Progenitor cell of endocrine pancreas (in vitro differentiated cells): Measurements from ENCODE around the gene SEC22A. TPM values are rescaled to one million over a fixed set of nuclear protein-coding genes. Genes with fewer than 3 reads are reported as not detected.

Experiments used
- DNase-seq: peaks from one replicate; pipeline ENCODE4 v3.0.0; 2021; ENCODE audit warnings: low spot score; ENCODE audit not compliant: unreplicated experiment
- H3K27ac Mint-ChIP-seq: 2 replicates; pipeline ENCODE4 v1.8.0; 2021; ENCODE audit warnings: mild to moderate bottlenecking, moderate library complexity, mixed read lengths
- H3K27me3 Mint-ChIP-seq: 2 replicates; pipeline ENCODE4 v1.8.0; 2021; ENCODE audit warnings: mixed read lengths
- H3K36me3 Mint-ChIP-seq: 2 replicates; pipeline ENCODE4 v1.8.0; 2022; ENCODE audit warnings: mixed read lengths; ENCODE audit not compliant: insufficient read depth
- H3K4me1 Mint-ChIP-seq: 2 replicates; pipeline ENCODE4 v1.8.0; 2021; ENCODE audit warnings: low read depth, mixed read lengths
- H3K4me3 Mint-ChIP-seq: 2 replicates; pipeline ENCODE4 v1.8.0; 2021; ENCODE audit warnings: low read depth, mild to moderate bottlenecking, moderate library complexity, mixed read lengths
- H3K9me3 Mint-ChIP-seq: 2 replicates; pipeline ENCODE4 v1.8.0; 2021; ENCODE audit warnings: low read depth, mixed read lengths
- CTCF ChIP-seq: fragments of 200-600 bp; sonication (generic); IDR thresholded peaks from one replicate; pipeline ENCODE4 v1.5.0; 2021; ENCODE audit warnings: antibody characterized with exemption, mild to moderate bottlenecking; ENCODE audit not compliant: unreplicated experiment
- total RNA-seq: library from RNA; stranded (reverse); gene quantifications from 2 replicates; pipeline ENCODE4 v1.2.1, GENCODE V29; 2021

Gene SEC22A
- total RNA-seq, 1 donor from 2014 or later = 14.0 TPM

GRCh38 chr3:123285931-123286307 is 84.2 kb downstream of the SEC22A start:
- Mint-ChIP-seq H3K27ac (no peak overlapping the region), H3K4me1 (no peaks in the 10 kb centered on the region), H3K9me3 (no peaks in the 10 kb centered on the region), H3K36me3 (peaks cover 9% of the 10 kb centered on the region), H3K27me3 (no peaks in the 10 kb centered on the region), H3K4me3 (no peak overlapping the region)
- TF ChIP-seq CTCF = no peak
- no peak for DNase-seq

- Mint-ChIP-seq H3K36me3 (peaks cover 11% of the 10 kb centered on the region), H3K27me3 (no peaks in the 10 kb centered on the region), H3K4me3 (no peak overlapping the region), H3K4me1 (no peaks in the 10 kb centered on the region), H3K27ac (no peak overlapping the region), H3K9me3 (no peaks in the 10 kb centered on the region)
- TF ChIP-seq CTCF = peak; percentile 86
- DNase-seq = peak; percentile 56
Observed at GRCh38 chr3:123286308-123287023, 84.7 kb downstream of the SEC22A start.

- H3K4me3 Mint-ChIP-seq = no peak overlapping the region
- no peak for TF ChIP-seq CTCF
- no peaks in the 10 kb centered on the region for H3K9me3 Mint-ChIP-seq
- H3K27me3 Mint-ChIP-seq = no peaks in the 10 kb centered on the region
- no peak overlapping the region for H3K27ac Mint-ChIP-seq
- DNase-seq = no peak
- H3K36me3 Mint-ChIP-seq = peaks cover 12% of the 10 kb centered on the region
- no peaks in the 10 kb centered on the region for H3K4me1 Mint-ChIP-seq
Observed at GRCh38 chr3:123287051-123287961, 85.6 kb downstream of the SEC22A start.

- H3K27ac Mint-ChIP-seq = no peak overlapping the region
- peaks cover 12% of the 10 kb centered on the region for H3K36me3 Mint-ChIP-seq
- TF ChIP-seq CTCF = no peak
Observed at GRCh38 chr3:123287962-123288302, 86.2 kb downstream of the SEC22A start.

GRCh38 chr3:123289391-123290106 is 87.8 kb downstream of the SEC22A start:
- TF ChIP-seq CTCF = no peak
- H3K27me3 Mint-ChIP-seq = no peaks in the 10 kb centered on the region
- no peaks in the 10 kb centered on the region for H3K9me3 Mint-ChIP-seq
- DNase-seq = no peak
- H3K4me1 Mint-ChIP-seq = no peaks in the 10 kb centered on the region
- H3K27ac Mint-ChIP-seq = no peak overlapping the region
- peaks cover 22% of the 10 kb centered on the region for H3K36me3 Mint-ChIP-seq
- no peak overlapping the region for H3K4me3 Mint-ChIP-seq

More at GRCh38 chr3:123287962-123288302, 86.2 kb downstream of the SEC22A start:
- no peak for DNase-seq
- no peaks in the 10 kb centered on the region for H3K27me3 Mint-ChIP-seq
- no peak overlapping the region for H3K4me3 Mint-ChIP-seq
- H3K4me1 Mint-ChIP-seq = no peaks in the 10 kb centered on the region
- H3K9me3 Mint-ChIP-seq = no peaks in the 10 kb centered on the region
